TTC549 (cell line): Measurements from ENCODE around the gene CDK5R1.

Experiments used
- FAIRE-seq: peaks from 2 replicates; lab custom pipeline; 2012; peaks lifted over from hg19 to GRCh38; lab: Jason Lieb, UNC

CDK5R1 gene

DNA sequence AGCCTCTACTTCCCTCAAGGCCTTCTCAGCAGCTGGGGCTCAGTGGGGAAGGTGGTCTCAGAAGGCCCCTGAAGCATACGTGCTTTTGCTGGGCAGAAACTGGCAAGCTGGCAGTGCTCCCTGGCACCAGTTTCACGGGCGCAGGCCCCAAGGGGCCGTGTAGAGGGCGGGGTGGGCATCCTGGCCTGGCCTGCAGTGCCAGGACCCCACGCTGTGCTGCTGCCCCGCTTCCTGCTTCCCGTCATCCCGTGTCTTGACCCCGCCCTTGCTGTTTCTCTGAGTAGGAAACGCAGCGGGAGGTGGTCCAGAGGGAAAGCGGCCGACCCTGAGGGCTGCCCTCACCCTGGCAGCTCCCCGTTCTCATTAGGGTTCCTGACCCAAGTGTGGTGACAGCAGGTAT lies 6.8 kb downstream of the CDK5R1 start:
- no peak for FAIRE-seq

DNA sequence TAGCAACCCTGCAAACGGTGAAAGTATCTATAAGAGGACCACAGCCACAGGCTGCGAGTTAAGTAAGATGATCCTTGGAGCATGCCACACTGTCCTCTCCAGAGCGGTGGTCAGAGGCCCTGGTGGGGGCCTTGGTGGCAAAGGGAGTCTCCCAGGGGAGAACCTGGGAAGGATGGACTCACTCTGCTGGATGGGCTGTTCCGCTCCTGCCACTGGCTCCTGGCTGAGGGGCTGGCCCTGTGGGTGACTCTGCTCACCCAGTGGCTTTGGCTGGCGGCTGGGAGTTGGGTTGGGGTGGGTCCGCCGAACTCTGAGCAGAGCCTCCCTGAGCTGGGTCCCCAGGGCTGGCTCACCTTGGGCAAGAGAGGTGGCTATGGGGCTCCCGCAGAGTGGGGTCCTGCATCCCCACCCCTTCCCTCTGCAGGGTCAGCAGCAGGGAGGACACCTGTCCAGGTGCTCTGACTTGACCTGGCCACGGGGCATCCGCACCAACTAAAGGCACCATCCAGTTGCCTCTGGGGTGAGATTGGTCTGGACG lies 7.3 kb downstream of the CDK5R1 start:
- no peak for FAIRE-seq

DNA sequence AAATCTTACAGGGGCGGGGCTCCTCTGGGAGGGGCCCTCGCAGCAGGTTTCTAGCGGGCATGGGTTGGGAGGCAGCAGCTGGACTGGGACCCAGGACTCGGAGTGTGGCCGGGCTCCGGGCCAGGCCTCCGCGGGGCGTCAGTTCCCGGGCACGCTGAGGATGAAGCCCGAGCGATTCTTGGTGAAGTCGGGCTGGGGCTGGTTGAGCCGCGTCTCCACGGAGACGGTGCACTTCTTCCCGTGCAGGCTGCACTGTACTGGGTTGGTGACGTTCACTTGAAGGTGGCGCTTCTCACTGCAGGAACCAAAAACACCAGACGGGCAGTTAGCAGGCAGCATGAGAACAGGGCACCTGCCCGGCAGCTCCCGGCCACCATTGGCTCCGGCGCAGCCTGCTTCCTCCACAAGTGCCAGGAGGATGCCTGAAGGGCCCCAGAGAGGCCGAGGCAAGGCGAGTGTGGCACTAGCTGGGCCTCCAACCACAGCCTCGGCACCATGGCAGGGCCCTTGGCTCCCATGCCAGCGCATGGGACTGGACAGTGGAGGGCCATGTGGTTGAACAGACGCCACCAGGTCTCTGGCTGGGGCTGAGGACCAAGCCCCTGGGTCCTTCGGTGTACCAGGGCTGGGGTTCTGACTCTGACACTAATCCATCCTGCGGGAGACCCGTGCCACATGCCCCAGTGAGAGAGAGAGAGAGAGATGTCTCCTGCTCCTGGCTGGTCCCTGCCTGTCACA lies 8.0 kb downstream of the CDK5R1 start:
- no peak for FAIRE-seq

DNA sequence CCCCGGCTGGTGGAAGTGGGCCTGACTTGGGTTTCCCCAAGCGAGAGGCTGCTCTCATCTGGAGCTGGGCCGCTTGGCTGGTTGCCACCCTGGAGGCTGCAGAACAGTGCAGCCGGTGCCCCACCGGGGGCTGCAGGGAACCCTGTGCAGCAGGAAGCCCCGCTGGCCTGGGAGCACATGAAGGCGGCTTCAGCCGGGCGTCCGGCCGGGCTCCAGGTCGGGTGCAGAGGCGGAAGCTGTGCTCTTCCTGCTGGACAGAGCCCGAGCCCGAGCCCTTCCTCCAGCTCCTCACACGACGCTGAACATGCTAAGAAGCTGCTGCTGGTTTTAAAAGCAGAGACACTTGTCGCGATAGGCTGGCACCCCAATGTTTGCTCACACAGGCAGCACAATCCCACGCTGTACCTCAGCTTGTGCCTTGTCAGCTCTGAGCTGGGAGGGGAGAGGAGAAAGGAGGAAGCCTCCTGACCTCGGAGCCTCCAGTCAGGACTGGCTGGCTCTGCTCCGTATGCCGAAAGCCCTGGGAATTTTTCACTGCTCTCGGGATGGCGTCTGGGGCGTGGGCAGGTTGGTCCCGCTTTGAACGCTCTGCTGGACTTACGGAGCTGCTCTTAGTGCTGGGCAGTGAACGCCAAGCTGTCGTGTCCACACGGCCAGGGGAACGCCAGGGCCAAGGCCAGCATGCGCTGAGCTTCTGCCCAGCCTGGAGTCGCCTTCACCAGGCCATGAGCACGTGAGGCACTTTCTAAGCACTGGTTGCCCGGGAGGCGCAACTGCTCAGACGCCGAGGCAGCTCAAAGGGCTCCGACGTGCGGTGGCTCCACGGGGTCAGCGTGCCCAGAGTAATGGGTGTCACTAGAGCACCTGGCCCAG lies 8.8 kb downstream of the CDK5R1 start:
- FAIRE-seq: no peak

DNA sequence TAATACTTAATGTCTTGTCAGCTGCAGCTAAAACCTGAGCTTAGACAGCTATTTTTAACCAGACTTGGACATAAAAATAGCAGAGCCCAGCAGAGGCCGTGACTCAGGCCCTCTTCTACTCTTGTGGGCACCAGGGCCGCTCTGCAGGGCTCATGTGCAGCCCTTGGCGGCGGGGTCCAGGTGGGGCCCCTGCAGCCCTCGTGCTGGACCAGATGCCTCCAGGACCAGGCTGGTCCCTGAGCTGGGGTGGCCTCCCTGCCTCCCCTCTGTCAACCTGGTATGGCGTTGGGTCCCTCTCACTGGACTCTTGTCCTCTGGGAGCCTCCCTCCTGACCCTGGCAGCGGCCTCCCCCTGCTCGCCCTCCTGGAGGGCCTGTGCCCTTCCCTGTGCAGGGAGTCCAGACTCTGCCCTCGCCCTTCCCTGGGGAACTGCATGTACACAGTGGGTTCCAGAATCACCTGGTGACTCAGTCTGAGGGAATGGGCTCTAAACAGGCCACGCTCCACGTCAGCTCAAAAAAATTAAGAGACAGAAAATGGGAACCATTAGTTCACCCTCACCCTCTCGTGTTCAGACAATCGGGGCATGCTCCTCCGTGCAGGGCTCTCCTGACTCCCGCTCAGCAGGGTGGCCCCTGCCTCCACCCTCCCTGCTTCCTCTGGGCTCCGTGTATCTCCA lies 9.7 kb downstream of the CDK5R1 start:
- FAIRE-seq: no peak

DNA sequence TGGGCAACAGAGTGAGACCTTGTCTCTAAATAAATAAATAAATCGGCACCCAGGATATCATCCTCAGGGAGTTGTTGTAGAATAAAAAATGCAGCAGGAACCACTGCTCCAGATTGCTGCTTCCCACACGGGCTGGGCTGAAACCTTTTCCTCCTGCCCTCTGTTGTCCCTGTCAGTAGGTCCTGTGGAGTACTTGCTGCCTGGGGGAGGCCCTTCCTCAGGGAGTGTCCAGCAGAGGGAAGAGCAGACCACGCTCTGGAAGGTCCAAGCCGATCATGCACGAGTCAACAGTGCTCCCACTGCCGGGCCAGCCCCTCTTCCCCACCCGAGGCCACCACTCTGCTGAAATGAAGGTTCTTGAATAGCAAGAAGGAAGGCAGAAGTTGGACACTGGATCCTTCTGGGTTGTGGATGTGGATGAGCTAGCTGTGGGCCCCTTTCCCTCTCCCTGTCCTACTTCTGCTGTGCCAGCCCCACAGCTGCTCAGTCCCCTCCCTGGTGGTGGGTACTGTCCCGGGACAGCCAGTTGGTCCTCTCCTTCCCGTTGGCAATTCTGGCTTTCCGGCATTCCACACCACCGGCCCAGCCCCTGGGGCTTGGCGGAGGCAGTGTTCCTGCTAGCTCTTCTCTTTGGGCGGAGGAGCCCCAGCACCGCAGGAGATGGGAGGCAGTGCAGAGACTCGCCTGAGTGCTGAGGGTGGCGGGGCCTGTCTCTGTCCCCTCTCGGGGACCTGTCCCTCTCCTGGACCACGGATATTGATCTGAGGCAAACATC lies 10.8 kb downstream of the CDK5R1 start:
- no peak for FAIRE-seq

DNA sequence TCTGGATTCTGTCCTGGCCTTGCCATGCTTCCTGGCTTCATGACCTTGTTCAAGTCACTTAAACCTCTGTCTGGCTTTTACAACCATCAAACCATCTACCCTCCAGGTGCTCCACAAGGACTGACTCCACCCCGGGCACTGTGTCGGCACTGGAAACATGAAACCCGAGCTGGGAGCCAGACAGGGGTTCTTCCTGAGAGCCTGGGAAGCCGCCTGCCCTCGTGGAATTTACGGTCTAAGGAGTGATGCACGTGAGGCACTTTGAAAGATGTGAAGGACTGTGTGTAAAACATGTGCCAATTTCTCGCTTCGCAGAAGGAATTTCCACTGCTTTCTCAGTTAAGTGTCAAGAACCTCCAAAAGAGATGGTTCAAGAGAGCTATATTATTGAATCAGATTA lies 11.6 kb downstream of the CDK5R1 start:
- no peak for FAIRE-seq

DNA sequence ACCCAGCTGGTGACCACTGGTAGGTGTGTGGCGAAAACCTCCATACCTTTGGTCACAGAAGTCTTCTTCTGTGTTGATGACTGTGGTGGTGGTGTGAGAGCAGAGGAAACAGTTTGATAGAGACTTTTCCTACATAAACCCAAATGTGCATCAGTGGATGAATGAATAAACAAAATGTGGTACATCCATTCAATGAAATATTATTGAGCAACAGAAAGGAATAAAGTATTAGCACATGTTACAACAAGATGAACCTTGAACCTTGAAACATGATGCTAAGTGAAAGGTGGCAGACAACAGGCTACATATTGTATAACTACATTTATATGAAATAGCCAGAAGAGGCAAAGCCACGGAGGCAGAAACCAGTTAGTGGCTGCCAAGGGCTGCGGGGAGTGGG lies 15.2 kb downstream of the CDK5R1 start:
- FAIRE-seq: no peak

DNA sequence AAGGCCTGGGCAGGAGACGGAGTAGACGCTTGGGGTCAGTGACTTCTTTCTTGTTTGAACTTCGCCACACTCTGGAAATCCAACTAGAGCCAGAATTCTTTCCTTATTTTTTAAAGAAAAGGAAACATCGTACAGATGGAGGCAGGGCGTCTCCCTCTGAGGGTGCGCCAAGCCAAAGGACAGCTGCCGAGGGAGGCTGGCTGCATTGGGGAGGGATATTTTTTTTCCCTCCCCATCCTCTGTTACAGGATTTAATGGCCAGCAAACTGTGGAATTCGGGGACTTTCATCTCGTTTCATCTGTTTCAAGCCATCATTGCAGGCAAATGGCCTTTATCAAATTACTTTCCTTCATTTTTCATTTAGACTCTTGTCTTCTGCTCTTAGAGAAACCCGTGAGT lies 15.9 kb downstream of the CDK5R1 start:
- FAIRE-seq: no peak

DNA sequence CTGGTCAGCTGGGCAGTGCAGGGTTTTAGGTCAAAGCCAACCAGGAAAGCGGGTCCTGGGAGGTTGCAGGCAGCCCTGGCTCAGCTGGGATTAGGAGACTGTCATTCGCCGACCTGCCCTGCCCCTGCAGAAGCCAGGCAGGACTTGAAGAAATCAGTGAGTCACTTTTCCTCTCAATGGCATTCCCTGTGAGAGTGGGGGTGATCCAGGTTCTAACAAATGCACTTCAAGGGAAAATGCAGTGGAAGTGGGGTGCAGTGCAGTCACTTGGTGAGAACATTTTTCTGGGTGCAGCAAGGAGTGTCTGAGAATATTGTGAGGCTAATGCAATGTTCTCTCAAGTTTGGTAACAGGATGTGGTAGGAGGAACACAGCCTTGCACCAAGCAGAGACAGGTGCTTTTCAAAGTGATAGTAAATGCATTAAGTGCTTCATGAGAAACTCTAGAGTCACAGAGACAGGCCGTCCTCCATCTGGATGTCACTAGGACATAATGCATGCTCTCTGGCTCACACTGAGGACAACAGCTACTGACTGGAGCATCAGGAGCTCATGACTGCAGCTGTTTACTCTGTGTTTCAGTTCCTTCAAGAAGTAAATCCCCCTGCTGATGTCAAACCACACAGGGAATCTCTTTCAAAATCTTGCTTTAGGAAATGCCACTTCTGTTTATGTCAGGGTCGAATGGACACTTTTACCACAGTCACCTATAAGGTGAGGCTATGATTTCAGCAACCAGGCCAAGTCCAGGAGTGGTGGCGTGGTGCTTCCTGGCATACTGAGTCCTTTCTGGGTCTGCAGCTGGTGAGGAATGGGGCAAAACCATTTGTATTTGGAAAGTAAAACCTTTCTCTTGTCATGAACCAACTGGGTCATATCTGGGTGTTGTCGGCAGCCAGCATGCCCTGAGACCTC lies 16.7 kb downstream of the CDK5R1 start:
- no peak for FAIRE-seq

DNA sequence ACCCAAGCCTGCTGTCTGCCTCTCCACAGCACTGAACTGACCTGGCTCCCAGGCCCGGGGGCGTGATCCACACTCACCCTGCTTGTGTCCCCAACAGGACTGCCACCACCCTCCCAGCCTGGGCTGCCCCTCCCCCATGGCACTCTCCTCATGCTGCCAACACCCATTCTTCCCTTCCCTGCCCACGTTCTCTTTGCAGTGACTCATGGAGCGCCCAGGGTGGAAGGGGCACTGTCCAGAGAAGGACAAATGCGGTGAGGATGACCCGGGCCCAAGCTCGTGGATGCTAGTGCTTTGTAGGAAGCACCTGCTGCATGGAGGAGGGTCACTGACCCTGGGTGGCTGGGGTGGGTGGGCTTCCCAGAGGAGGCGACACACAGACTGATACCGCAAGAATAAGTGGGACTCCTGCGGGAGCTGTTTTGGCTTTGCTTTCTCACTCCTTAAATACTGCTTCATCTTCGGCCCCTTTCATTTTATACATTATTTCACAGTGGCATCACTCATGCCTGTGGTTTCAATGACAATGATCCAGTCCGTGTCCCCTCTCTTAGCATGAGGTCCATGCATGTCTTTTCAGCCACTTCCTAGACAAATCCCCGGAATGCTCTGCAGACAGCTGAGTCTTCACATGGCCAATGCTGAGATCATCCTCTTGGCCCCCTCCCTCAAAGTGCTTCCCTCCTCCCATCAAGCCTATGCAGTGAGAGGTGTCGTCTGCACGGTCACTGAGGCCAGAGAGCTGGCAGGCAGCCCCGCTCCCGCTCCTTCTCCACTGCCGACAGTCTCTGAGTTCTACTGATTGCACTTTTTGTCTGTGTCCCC lies 17.6 kb downstream of the CDK5R1 start:
- no peak for FAIRE-seq

DNA sequence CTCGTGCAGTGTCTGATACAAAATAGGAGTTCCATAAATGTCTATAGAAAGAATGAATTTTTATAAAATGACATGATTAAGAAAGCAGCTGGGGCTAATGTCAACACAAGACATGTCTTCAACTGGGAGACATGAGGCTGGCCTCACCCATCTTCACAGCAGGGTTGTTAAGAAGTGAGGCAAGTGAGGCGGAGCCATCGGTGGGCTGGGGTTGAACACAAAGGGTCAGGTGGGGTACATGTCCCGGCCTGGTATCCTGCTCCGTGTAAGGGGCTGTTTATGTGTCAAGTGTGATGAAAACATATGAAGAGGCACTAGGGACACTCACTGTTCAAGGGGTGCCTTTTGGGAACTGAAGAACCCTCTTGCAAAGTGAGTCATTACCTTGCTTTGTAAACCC lies 22.1 kb downstream of the CDK5R1 start:
- no peak for FAIRE-seq

DNA sequence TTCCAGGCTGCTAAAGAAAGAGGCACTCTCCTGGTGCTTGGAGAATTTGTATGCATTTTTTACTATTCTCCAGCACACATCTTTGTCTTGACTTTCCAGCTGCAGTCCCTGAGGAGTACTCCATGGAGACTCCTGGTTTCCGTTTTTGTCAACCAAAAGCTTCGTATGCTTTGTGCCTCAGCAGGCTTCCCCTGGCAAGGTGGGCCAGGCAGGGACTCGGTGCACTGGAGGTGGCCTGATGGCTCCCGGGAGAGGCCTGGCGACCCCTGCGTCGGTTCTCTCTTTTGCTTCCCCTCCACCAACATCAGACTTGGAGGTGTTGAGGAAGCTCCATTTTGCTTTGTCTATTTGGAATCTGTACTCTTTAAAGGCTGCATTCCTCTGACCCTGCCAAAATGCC lies 23.7 kb downstream of the CDK5R1 start:
- no peak for FAIRE-seq

DNA sequence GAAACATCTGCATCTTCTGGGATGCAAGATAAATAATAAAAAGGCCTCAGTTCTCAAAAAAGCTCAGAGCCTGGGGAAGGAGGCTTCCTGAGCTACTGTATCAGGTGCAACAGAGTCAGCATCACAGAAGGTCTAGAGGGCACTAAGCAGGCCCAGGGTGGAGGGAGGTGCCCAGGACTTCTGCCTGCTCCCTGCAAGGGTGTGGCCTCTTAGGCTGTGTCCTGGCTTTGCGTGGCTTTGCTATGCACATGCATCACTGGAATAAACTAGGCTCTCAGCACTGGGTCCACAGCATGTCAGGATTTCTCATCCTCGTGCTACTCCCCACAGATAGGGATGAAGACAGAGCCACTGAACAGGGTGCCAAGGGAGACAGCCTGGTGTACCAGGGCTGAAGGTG lies 25.5 kb downstream of the CDK5R1 start:
- no peak for FAIRE-seq

DNA sequence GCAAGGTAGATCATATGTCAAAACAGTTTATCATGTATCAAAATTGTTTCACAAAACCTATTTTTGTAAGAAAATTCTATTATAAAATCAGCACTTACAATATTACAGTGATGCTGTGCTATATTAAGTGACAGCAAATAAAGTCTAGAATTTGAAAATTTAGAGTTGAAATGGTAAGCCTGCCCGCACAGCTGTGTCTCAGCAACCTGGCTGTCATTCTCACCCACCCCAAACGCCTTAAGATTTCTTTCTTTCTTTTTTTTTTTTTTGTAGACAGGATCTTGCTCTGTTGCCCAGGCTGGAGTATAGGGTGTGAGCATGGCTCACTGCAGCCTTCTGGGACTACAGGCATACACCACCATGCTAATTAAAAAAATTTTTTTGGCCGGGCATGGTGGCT lies 26.8 kb downstream of the CDK5R1 start:
- FAIRE-seq: no peak

DNA sequence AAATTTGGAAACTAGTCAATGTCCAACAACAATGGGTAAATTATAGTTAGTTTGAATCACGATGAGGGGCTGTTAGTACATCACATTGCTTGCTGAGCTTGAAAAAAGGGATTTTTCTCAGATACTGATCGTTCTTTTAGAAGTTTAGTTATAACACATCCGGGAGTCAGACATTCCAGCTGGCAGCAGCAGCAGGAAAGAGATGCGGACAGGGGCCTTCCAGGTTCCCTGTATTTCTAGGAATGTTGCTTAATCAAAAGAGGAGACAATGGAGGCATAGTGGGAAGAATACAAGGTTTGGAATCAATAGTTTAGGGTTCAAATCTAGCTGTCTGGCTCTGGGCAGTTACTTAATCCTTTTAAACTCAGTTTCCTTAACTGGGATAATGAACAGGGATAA lies 27.8 kb downstream of the CDK5R1 start:
- no peak for FAIRE-seq

DNA sequence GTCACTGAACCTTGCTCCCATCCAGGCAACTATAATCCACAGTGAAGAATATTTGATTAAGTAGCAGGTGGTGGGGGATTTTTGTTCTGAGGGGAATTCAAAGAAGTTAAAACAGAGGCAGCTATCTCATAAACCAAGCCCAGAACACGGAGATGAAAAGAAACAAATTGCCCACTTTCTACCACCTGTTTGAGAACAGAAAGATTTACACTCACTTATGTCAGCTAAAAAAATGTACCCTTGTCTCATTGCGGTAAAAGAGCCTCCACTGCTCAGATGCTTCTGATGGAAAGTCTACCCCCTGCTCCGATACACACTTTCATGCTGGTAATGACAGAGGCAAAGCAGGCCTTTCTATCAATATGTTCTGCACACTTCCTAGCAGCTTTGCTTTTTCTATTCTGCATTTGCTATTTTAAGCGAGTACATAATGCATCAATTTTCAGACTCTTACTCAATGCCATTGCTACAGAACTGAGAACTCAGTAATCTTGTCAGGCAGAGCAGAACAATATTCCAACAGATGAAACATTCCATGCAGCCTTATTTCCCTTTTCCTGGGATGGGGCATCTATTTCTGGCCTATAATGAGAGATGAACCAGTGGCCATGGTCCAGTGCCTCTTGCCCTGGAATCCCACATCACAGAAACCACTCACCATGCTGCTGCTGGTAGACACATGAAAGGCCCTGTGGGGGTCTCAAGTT lies 29.0 kb downstream of the CDK5R1 start:
- no peak for FAIRE-seq

DNA sequence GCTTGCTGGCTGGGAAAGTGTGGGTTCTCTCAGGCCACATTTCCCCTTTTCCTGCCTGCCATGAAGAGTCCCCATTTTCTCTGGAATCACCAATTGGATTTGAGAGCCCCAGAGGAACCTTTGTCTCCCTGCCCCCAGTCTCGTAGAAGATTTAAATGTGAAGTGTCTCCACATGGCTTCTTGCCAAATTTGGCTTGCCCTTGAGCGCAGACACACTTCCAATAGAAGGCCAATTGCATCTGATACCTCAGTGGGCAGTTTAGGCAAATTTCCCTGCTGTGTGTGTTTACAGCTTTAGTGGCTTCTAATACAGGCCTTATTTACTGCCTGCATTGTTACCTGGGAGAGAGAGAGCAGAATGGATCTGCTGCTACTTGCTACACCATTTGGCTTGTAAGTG lies 29.7 kb downstream of the CDK5R1 start:
- no peak for FAIRE-seq

DNA sequence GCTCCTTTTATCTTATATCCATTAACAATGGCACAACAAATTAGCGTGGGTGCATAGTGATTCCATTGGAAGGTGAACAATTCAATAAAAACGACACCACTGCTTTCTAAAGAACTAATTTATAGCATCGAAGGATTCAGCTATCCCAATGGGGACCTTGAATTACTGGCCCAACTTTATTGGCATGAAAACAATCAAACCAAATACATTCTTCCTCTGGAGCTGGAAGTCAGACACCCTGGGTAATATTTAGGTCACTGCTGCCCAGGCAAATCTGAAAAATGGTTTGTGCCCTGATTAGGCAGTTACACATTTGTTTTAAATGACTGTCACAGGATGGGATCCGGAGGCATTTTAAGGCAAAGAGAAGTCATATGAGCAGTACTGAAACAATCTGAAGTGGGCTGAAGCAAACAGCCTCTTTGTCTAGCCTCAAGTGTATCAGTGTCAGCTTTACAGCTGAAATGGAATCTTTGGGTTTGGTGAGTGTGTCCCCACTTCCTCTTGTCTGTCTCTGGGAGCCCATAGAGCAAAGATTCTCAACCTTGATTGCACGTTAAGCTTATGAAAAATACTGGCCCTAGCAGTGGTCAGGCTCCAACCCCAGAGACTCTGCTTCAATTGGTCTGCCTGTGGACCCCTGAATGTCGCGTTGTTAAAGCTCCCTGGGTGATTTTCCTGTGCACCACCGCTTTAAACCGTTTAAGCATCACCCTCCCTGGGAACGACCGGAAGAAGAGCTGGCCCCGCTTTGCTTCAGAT lies 30.3 kb downstream of the CDK5R1 start:
- FAIRE-seq: no peak
